Non-pigmented ciliary epithelial cell (primary cell): ENCODE measurements around the gene CYLC1.

Source experiments
- DNase-seq: peaks from one replicate; pipeline ENCODE4 v3.0.0-alpha.2; 2010; ENCODE audit warnings: low read depth

Gene CYLC1

GRCh38 chrX:83860846-83861245 is at the start of gene CYLC1:
TSS of gene CYLC1 (plus strand) at chrX:83861146. CDS start at chrX:83861183, 37 bp downstream.
- no peak for DNase-seq

GRCh38 chrX:83819304-83819703 is 41.6 kb upstream of the CYLC1 start:
- DNase-seq, result no peak

GRCh38 chrX:83829874-83830273 is 31.1 kb upstream of the CYLC1 start:
- DNase-seq, result no peak

GRCh38 chrX:83845397-83845796 is 15.5 kb upstream of the CYLC1 start:
- no peak for DNase-seq

GRCh38 chrX:83847339-83847738 is 13.6 kb upstream of the CYLC1 start:
- DNase-seq, result no peak

- no peak for DNase-seq
Measured at GRCh38 chrX:83888585-83888984, 27.6 kb downstream of the CYLC1 start.

- no peak for DNase-seq
Measured at GRCh38 chrX:83892433-83892832, 31.5 kb downstream of the CYLC1 start.

- no peak for DNase-seq
Measured at GRCh38 chrX:83906921-83907320, 46.0 kb downstream of the CYLC1 start.

- no peak for DNase-seq
Measured at GRCh38 chrX:83916525-83916924, 55.6 kb downstream of the CYLC1 start.

- DNase-seq, result no peak
Measured at GRCh38 chrX:83934220-83934619, 73.3 kb downstream of the CYLC1 start.
